Neuronal stem cell (in vitro differentiated cells): ENCODE data around the gene MRC2.
"Not testable (repeated sequence)": the region's sequence is repeated elsewhere in the genome, so short reads cannot be mapped to it uniquely, and the experiment has no call there.

Source experiments
- DNase-seq: peaks from one replicate; pipeline ENCODE4 v3.0.0-alpha.2; 2013; ENCODE audit warnings: low spot score
- H2AFZ ChIP-seq: one replicate; pipeline ENCODE4 v1.6.1; 2013; ENCODE audit warnings: mild to moderate bottlenecking, low read length, inconsistent platforms
- H2AK5ac ChIP-seq: 2 replicates; pipeline ENCODE4 v1.6.1; 2013; ENCODE audit warnings: low read depth, mild to moderate bottlenecking, inconsistent platforms, low read length, moderate library complexity, mixed read lengths
- H2BK120ac ChIP-seq: 2 replicates; pipeline ENCODE4 v1.6.1; 2013; ENCODE audit warnings: low read depth, mild to moderate bottlenecking, inconsistent platforms, low read length, moderate library complexity, mixed read lengths
- H2BK12ac ChIP-seq: one replicate; pipeline ENCODE4 v1.6.1; 2013; ENCODE audit warnings: low read length, inconsistent platforms
- H2BK15ac ChIP-seq: 2 replicates; pipeline ENCODE4 v1.6.1; 2013; ENCODE audit warnings: mild to moderate bottlenecking, low read length, inconsistent platforms, mixed read lengths
- H2BK5ac ChIP-seq: one replicate; pipeline ENCODE4 v1.6.1; 2013; ENCODE audit warnings: inconsistent platforms, mild to moderate bottlenecking, low read length, moderate library complexity
- H3K14ac ChIP-seq: one replicate; pipeline ENCODE4 v1.6.1; 2013; ENCODE audit warnings: low read length, inconsistent platforms
- H3K18ac ChIP-seq: 2 replicates; pipeline ENCODE4 v1.6.1; 2013; ENCODE audit warnings: low read length, inconsistent platforms
- H3K23ac ChIP-seq: 2 replicates; pipeline ENCODE4 v1.6.1; 2013; ENCODE audit warnings: low read depth, mild to moderate bottlenecking, mixed read lengths, low read length, inconsistent platforms; ENCODE audit not compliant: poor library complexity
- H3K27ac ChIP-seq: replicated peaks from 3 replicates; pipeline ENCODE4 v1.5.1; 2013; ENCODE audit warnings: low read length, inconsistent platforms
- H3K27me3 ChIP-seq, 3 experiments: 2 replicates each; pipeline ENCODE4 v1.6.1; 2013; ENCODE audit warnings: low read length in 3 of 3, mild to moderate bottlenecking in 2 of 3, inconsistent platforms in 1 of 3, low read depth in 1 of 3, mixed read lengths in 1 of 3, moderate library complexity in 1 of 3; ENCODE audit not compliant: control insufficient read depth in 3 of 3, insufficient read depth in 3 of 3
- H3K36me3 ChIP-seq, 2 donors: replicated peaks in 1 of 2; 2 replicates each; pipeline ENCODE4 v1.6.1; 2013; ENCODE audit warnings: low read length in 2 of 2; ENCODE audit not compliant: control insufficient read depth in 2 of 2, insufficient read depth in 2 of 2
- H3K4ac ChIP-seq: 2 replicates; pipeline ENCODE4 v1.6.1; 2013; ENCODE audit warnings: inconsistent platforms, mild to moderate bottlenecking, low read length, moderate library complexity
- H3K4me1 ChIP-seq, 2 donors: 1 replicate in 1 of 2; 2 replicates in 1 of 2; pipeline ENCODE4 v1.6.1; 2013; ENCODE audit warnings: low read length in 2 of 2, low read depth in 1 of 2; ENCODE audit not compliant: control insufficient read depth in 2 of 2, insufficient read depth in 1 of 2
- H3K4me2 ChIP-seq: one replicate; pipeline ENCODE4 v1.6.1; 2013; ENCODE audit warnings: mild to moderate bottlenecking, low read length, inconsistent platforms; ENCODE audit not compliant: insufficient read depth, poor library complexity, severe bottlenecking
- H3K4me3 ChIP-seq, 2 donors: 2 replicates each; pipeline ENCODE4 v1.5.1; 2013; ENCODE audit warnings: low read length in 2 of 2, mild to moderate bottlenecking in 2 of 2, inconsistent platforms in 1 of 2, moderate library complexity in 1 of 2
- H3K79me1 ChIP-seq: one replicate; pipeline ENCODE4 v1.6.1; 2013; ENCODE audit warnings: low read depth, mild to moderate bottlenecking, inconsistent platforms, low read length, moderate library complexity
- H3K9ac ChIP-seq: one replicate; pipeline ENCODE4 v1.6.1; 2013; ENCODE audit warnings: mild to moderate bottlenecking, low read depth, low read length, inconsistent platforms; ENCODE audit not compliant: poor library complexity
- H3K9me3 ChIP-seq, 2 donors: replicated peaks in 1 of 2; 2 replicates each; pipeline versions ENCODE3 to v1.6.1; 2013; ENCODE audit warnings: low read length in 2 of 2, mild to moderate bottlenecking in 2 of 2, inconsistent platforms in 1 of 2, low read depth in 1 of 2, mixed read lengths in 1 of 2, moderate library complexity in 1 of 2; ENCODE audit not compliant: control insufficient read depth in 2 of 2, insufficient read depth in 1 of 2
- H4K8ac ChIP-seq: one replicate; pipeline ENCODE4 v1.6.1; 2013; ENCODE audit warnings: low read depth, mild to moderate bottlenecking, inconsistent platforms, low read length, moderate library complexity
- H4K91ac ChIP-seq: one replicate; pipeline ENCODE4 v1.6.1; 2013; ENCODE audit warnings: low read length, low read depth, mild to moderate bottlenecking, inconsistent platforms; ENCODE audit not compliant: poor library complexity
- WGBS, 2 donors: extraction: QIAGEN DNeasy Blood & Tissue Kit; methylation state at CpG; one replicate each; pipeline ENCODE4 v1.1.7; 2013; ENCODE audit warnings: missing lambda C conversion rate in 2 of 2, mixed read lengths in 1 of 2; ENCODE audit not compliant: insufficient read length in 2 of 2, insufficient replicate concordance in 1 of 2; ENCODE audit errors: extremely low coverage in 2 of 2; 5-methylcytosine and 5-hydroxymethylcytosine counted together

The MRC2 gene

GRCh38 chr17:62696726-62697490 is 69.4 kb downstream of the MRC2 start:
- Histone ChIP-seq H3K27ac (no peak overlapping the region), H2BK120ac (no peak overlapping the region), H2AFZ (peak overlapping the region; percentile 53), H3K27me3 (peaks cover 0 to 3% (median 0%) of the 10 kb centered on the region in 3 experiments), H4K8ac (no peak overlapping the region), H3K36me3 (peaks cover 0 to 7% of the 10 kb centered on the region in 2 donors), H3K4me1 (peaks cover 14 to 18% of the 10 kb centered on the region in 2 donors), H2BK12ac (no peak overlapping the region), H3K4me3 (no peak overlapping the region), H2BK5ac (no peak overlapping the region), H3K4ac (no peak overlapping the region), H3K23ac (peak overlapping the region; percentile 61), H3K9me3 (no peaks in the 10 kb centered on the region), H3K9ac (no peak overlapping the region), H2BK15ac (no peak overlapping the region), H3K18ac (no peak overlapping the region), H4K91ac (no peak overlapping the region), H3K14ac (no peak overlapping the region), H3K79me1 (no peaks in the 10 kb centered on the region), H2AK5ac (peak overlapping the region; percentile 9), H3K4me2 (no peak overlapping the region)
- no peak for DNase-seq
- no CpG with 5 or more reads among the region's 27 CpGs for WGBS, 2 donors

DNA sequence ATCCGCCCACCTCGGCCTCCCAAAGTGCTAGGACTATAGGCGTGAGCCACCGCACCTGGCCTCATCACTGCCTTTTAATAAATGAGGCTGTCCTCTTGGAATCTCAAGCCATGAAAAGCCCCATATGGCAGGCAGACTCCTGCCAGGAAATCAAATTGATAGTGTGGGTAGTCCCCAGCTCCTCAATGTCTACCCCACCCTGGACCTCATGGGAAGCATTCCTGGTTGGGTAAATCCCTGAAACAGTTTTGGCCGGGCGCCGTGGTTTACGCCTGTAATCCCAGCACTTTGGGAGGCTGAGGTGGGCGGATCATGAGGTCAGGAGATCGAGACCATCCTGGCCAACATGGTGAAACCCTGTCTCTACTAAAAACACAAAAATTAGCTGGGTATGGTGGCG is 71.0 kb downstream of the MRC2 start:
- not testable (repeated sequence) for H3K79me1 ChIP-seq, H3K36me3 ChIP-seq, H3K9me3 ChIP-seq, H3K23ac ChIP-seq, H3K9ac ChIP-seq, H2BK15ac ChIP-seq, DNase-seq, H3K27me3 ChIP-seq, H3K14ac ChIP-seq, H3K27ac ChIP-seq, H2BK5ac ChIP-seq, H4K8ac ChIP-seq, H3K18ac ChIP-seq, H3K4ac ChIP-seq, H4K91ac ChIP-seq, H2BK120ac ChIP-seq, H3K4me3 ChIP-seq, H2BK12ac ChIP-seq, H2AFZ ChIP-seq, H2AK5ac ChIP-seq, H3K4me2 ChIP-seq
- H3K4me1 ChIP-seq: peaks cover 14 to 22% of the 10 kb centered on the region in 2 donors
- WGBS, 2 donors: no CpG with 5 or more reads among the region's 11 CpGs

DNA sequence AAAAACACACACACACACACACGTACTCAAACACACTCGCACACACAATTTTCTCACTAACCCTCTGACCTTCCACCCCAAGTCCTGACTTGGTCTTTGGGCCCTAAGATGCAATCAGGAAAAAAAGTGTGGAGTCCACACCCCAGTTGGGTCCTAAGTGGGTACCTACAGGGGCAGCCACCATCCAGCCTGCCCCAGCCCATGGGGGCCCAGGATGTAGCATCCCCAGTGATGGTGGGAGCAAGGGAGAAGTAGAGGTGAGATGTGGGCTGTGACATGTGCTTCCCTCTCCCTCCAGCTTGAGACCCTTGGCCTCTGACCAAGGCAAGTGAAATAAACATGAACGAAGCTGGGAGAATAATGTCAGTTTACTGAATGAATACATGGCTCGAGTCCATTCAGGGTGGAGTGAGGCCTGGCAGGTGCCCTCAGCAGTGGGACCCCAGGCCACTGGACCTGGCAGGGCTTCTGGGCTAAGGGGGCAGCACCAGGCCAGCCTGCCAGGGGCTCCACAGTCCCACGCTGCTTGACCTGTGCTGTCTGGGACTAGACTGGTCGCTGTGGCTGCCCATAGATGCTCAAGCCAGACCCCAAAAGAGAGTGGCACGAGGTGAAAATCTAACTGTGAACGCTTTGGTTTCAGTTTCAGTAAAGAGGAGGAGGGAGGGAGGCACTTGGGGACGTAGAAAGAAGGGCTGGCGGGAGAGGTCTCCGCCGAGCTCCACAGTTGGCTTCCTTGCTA is 73.7 kb downstream of the MRC2 start:
- no peak overlapping the region for H2BK12ac ChIP-seq
- peak overlapping the region; percentile 77 for H2AFZ ChIP-seq
- no peak overlapping the region for H3K27ac ChIP-seq
- H3K9ac ChIP-seq: peak overlapping the region; percentile 45
- H3K36me3 ChIP-seq: no peaks in the 10 kb centered on the region
- peaks cover 15 to 16% of the 10 kb centered on the region in 2 donors for H3K4me1 ChIP-seq
- no peak overlapping the region for H2AK5ac ChIP-seq
- H3K18ac ChIP-seq: no peak overlapping the region
- H2BK5ac ChIP-seq: no peak overlapping the region
- H3K23ac ChIP-seq: no peak overlapping the region
- no peak overlapping the region for H2BK120ac ChIP-seq
- no peaks in the 10 kb centered on the region for H3K79me1 ChIP-seq
- H3K27me3 ChIP-seq: peaks cover 0 to 18% (median 10%) of the 10 kb centered on the region in 3 experiments
- H3K4ac ChIP-seq: no peak overlapping the region
- H3K4me3 ChIP-seq: no peak overlapping the region
- H2BK15ac ChIP-seq: no peak overlapping the region
- WGBS, 2 donors: 100% methylated on average over 1 of the region's 12 CpGs; no CpG with 5 or more reads in 1 of the 2 donors
- H3K4me2 ChIP-seq: no peak overlapping the region
- no peak for DNase-seq
- peak overlapping the region; percentile 13 for H3K14ac ChIP-seq
- H4K8ac ChIP-seq: no peak overlapping the region
- H4K91ac ChIP-seq: no peak overlapping the region
- H3K9me3 ChIP-seq: no peaks in the 10 kb centered on the region

- Histone ChIP-seq H3K27ac (no peak overlapping the region), H3K4ac (no peak overlapping the region)
- WGBS, 2 donors: no CpG with 5 or more reads among the region's 8 CpGs
Observed at GRCh38 chr17:62701706-62702085, 74.2 kb downstream of the MRC2 start.

More at GRCh38 chr17:62701706-62702085, 74.2 kb downstream of the MRC2 start:
- Histone ChIP-seq H3K18ac (peak overlapping the region; percentile 21), H3K4me2 (no peak overlapping the region), H3K36me3 (no peaks in the 10 kb centered on the region), H3K4me3 (no peak overlapping the region), H2BK120ac (no peak overlapping the region), H4K8ac (no peak overlapping the region), H3K79me1 (no peaks in the 10 kb centered on the region), H3K23ac (no peak overlapping the region), H2AK5ac (no peak overlapping the region), H2AFZ (peak overlapping the region; percentile 77), H3K9ac (peak overlapping the region; percentile 52), H2BK15ac (peak overlapping the region; percentile 44), H2BK5ac (peak overlapping the region; percentile 42), H3K4me1 (peaks cover 17 to 18% of the 10 kb centered on the region in 2 donors), H2BK12ac (no peak overlapping the region), H3K14ac (no peak overlapping the region), H3K27me3 (peaks cover 0 to 18% (median 10%) of the 10 kb centered on the region in 3 experiments), H4K91ac (no peak overlapping the region), H3K9me3 (no peaks in the 10 kb centered on the region)
- no peak for DNase-seq
